K562 (cell line): Measurements from ENCODE around the gene MTPN. TPM values are rescaled to one million over a fixed set of nuclear protein-coding genes. Genes with fewer than 3 reads are reported as not detected.

Source experiments
- JUN ChIP-seq, 2 experiments: sonication (generic) in 1 of 2; formaldehyde crosslinking in 1 of 2; IDR thresholded peaks; 2 replicates each; pipeline versions ENCODE4 v1.6.1 to v1.8.0; 2012 to 2022; ENCODE audit warnings: borderline replicate concordance in 2 of 2, mild to moderate bottlenecking in 2 of 2, improper control_type of control experiment in 1 of 2, low read depth in 1 of 2, low read length in 1 of 2, missing genetic modification reagents in 1 of 2
- JUND ChIP-seq, 2 experiments: IDR thresholded peaks; 2 replicates in 1 of 2; 3 replicates in 1 of 2; pipeline ENCODE4 v1.6.1; 2011; ENCODE audit warnings: borderline replicate concordance in 2 of 2, low read depth in 2 of 2, low read length in 2 of 2, improper control_type of control experiment in 1 of 2, missing biosample characterization in 1 of 2, missing genetic modification characterization in 1 of 2, missing genetic modification reagents in 1 of 2
- ZBTB8A ChIP-seq: fragments of 450-650 bp; IDR thresholded peaks from 2 replicates; pipeline ENCODE4 v1.6.1; 2018; ENCODE audit warnings: mild to moderate bottlenecking, moderate library complexity; ENCODE audit not compliant: partially characterized antibody
- ZNF695 ChIP-seq: fragments of 450-650 bp; formaldehyde crosslinking; IDR thresholded peaks from 2 replicates; pipeline ENCODE4 v1.4.0; 2020; ENCODE audit warnings: mild to moderate bottlenecking, moderate library complexity
- polyA plus RNA-seq, 8 experiments: library from polyadenylated mRNA; depleted of rRNA in 4 of 8; stranded (reverse) in 5 of 8; unstranded in 3 of 8; fragments of >200 nt; fragmentation: Nextera tagmentation in 2 of 8; fragmentation: Illumina TruSeq in 1 of 8; extraction: Ambion mirVana in 2 of 8; extraction: Trizol in 1 of 8; gene quantifications; 2 replicates each; pipeline versions ENCODE4 v1.2.1 to v1.2.3, GENCODE V29; 2011 to 2014; ENCODE audit warnings: inconsistent platforms in 1 of 8, missing spikeins in 1 of 8
- total RNA-seq, 7 experiments: library from RNA; depleted of rRNA in 6 of 7; stranded (reverse); fragments of >200 nt in 6 of 7; fragmentation: Illumina TruSeq in 2 of 7; extraction: Trizol in 2 of 7; gene quantifications; 2 replicates each; pipeline versions ENCODE4 v1.2.1 to v1.2.3, GENCODE V29; 2011 to 2021; ENCODE audit warnings: low replicate concordance in 1 of 7
- TF ChIP-seq, protein P1 (sequence below), 2 experiments: IDR thresholded peaks in 1 of 2; conservative IDR thresholded peaks in 1 of 2; 2 replicates each; pipeline ENCODE4 v1.6.1; 2016; ENCODE audit warnings: low read depth in 2 of 2, mild to moderate bottlenecking in 1 of 2, missing compliant biosample characterization in 1 of 2, missing genetic modification characterization in 1 of 2, moderate library complexity in 1 of 2
- TF ChIP-seq, protein P2 (sequence below): fragments of 450-650 bp; IDR thresholded peaks from 2 replicates; pipeline ENCODE4 v1.6.1; 2016; ENCODE audit warnings: mild to moderate bottlenecking, moderate library complexity
- TF ChIP-seq, protein P3 (sequence below), 2 experiments: fragments of 250-450 bp in 1 of 2; fragments of 450-650 bp in 1 of 2; sonication (Bioruptor Pico) in 1 of 2; IDR thresholded peaks; 2 replicates each; pipeline versions ENCODE4 v1.6.1 to v1.8.0; 2016 to 2021; ENCODE audit warnings: mild to moderate bottlenecking in 2 of 2, moderate library complexity in 2 of 2, missing compliant biosample characterization in 1 of 2, missing genetic modification characterization in 1 of 2
- TF ChIP-seq, protein P4 (sequence below): sonication (generic); formaldehyde crosslinking; IDR thresholded peaks from 2 replicates; pipeline ENCODE4 v1.8.1; 2022; ENCODE audit warnings: missing genetic modification reagents

Gene MTPN
- total and polyA plus RNA-seq, 9 of the 15 experiments (the other 6 are each of a cell fraction or from before 2014, with no cell fraction given) = 68.5 to 261 (median 156) TPM

DNA sequence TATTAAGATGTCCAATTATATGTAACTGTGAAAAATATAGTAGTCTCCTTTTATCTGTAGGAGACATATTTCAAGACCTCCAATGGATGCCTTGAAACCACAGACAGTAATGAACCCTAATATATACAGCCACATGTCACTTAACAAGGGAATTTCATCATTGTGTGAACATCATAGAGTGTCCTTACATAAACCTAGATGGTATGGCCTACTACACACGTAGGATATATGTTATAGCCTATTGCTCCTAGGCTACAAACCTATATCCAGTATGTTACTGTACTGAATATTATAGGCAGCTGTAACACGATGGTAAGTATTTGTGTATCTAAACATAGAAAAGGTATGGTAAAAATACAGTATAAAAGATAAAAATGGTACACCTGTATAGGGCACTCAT is 32.4 kb downstream of the MTPN start (continued):
- TF ChIP-seq ZBTB8A (peak; percentile 23), JUN (IDR thresholded peaks at IDR 0.05; ENCODE audit: borderline replicate concordance, low read depth, low read length) (no peak), JUN (CRISPR knock-in tag; IDR thresholded peaks at IDR 0.05; ENCODE audit: borderline replicate concordance) (0 out of 2 replicates have a peak, but pooled peaks have one; percentile 24), JUND (IDR thresholded peaks at IDR 0.05; ENCODE audit: borderline replicate concordance, low read depth, low read length) (no peak), JUND (tag; IDR thresholded peaks at IDR 0.05; ENCODE audit: borderline replicate concordance, low read depth, low read length) (peak; percentile 35; the same call in 1 of the 3 replicates), ZNF695 (CRISPR knock-in tag) (no peak)
- TF ChIP-seq, protein P1, sequence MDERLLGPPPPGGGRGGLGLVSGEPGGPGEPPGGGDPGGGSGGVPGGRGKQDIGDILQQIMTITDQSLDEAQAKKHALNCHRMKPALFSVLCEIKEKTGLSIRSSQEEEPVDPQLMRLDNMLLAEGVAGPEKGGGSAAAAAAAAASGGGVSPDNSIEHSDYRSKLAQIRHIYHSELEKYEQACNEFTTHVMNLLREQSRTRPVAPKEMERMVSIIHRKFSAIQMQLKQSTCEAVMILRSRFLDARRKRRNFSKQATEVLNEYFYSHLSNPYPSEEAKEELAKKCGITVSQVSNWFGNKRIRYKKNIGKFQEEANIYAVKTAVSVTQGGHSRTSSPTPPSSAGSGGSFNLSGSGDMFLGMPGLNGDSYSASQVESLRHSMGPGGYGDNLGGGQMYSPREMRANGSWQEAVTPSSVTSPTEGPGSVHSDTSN (CRISPR knock-in tag; IDR thresholded peaks at IDR 0.05; ENCODE audit: low read depth) = no peak
- TF ChIP-seq, protein P1 (tag; conservative IDR thresholded peaks at IDR 0.05; ENCODE audit: low read depth) = peak; percentile 46; the same call in 1 of the 2 replicates
- TF ChIP-seq, protein P2, sequence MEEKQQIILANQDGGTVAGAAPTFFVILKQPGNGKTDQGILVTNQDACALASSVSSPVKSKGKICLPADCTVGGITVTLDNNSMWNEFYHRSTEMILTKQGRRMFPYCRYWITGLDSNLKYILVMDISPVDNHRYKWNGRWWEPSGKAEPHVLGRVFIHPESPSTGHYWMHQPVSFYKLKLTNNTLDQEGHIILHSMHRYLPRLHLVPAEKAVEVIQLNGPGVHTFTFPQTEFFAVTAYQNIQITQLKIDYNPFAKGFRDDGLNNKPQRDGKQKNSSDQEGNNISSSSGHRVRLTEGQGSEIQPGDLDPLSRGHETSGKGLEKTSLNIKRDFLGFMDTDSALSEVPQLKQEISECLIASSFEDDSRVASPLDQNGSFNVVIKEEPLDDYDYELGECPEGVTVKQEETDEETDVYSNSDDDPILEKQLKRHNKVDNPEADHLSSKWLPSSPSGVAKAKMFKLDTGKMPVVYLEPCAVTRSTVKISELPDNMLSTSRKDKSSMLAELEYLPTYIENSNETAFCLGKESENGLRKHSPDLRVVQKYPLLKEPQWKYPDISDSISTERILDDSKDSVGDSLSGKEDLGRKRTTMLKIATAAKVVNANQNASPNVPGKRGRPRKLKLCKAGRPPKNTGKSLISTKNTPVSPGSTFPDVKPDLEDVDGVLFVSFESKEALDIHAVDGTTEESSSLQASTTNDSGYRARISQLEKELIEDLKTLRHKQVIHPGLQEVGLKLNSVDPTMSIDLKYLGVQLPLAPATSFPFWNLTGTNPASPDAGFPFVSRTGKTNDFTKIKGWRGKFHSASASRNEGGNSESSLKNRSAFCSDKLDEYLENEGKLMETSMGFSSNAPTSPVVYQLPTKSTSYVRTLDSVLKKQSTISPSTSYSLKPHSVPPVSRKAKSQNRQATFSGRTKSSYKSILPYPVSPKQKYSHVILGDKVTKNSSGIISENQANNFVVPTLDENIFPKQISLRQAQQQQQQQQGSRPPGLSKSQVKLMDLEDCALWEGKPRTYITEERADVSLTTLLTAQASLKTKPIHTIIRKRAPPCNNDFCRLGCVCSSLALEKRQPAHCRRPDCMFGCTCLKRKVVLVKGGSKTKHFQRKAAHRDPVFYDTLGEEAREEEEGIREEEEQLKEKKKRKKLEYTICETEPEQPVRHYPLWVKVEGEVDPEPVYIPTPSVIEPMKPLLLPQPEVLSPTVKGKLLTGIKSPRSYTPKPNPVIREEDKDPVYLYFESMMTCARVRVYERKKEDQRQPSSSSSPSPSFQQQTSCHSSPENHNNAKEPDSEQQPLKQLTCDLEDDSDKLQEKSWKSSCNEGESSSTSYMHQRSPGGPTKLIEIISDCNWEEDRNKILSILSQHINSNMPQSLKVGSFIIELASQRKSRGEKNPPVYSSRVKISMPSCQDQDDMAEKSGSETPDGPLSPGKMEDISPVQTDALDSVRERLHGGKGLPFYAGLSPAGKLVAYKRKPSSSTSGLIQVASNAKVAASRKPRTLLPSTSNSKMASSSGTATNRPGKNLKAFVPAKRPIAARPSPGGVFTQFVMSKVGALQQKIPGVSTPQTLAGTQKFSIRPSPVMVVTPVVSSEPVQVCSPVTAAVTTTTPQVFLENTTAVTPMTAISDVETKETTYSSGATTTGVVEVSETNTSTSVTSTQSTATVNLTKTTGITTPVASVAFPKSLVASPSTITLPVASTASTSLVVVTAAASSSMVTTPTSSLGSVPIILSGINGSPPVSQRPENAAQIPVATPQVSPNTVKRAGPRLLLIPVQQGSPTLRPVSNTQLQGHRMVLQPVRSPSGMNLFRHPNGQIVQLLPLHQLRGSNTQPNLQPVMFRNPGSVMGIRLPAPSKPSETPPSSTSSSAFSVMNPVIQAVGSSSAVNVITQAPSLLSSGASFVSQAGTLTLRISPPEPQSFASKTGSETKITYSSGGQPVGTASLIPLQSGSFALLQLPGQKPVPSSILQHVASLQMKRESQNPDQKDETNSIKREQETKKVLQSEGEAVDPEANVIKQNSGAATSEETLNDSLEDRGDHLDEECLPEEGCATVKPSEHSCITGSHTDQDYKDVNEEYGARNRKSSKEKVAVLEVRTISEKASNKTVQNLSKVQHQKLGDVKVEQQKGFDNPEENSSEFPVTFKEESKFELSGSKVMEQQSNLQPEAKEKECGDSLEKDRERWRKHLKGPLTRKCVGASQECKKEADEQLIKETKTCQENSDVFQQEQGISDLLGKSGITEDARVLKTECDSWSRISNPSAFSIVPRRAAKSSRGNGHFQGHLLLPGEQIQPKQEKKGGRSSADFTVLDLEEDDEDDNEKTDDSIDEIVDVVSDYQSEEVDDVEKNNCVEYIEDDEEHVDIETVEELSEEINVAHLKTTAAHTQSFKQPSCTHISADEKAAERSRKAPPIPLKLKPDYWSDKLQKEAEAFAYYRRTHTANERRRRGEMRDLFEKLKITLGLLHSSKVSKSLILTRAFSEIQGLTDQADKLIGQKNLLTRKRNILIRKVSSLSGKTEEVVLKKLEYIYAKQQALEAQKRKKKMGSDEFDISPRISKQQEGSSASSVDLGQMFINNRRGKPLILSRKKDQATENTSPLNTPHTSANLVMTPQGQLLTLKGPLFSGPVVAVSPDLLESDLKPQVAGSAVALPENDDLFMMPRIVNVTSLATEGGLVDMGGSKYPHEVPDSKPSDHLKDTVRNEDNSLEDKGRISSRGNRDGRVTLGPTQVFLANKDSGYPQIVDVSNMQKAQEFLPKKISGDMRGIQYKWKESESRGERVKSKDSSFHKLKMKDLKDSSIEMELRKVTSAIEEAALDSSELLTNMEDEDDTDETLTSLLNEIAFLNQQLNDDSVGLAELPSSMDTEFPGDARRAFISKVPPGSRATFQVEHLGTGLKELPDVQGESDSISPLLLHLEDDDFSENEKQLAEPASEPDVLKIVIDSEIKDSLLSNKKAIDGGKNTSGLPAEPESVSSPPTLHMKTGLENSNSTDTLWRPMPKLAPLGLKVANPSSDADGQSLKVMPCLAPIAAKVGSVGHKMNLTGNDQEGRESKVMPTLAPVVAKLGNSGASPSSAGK = peak; percentile 10; the same call in 1 of the 2 replicates
- TF ChIP-seq, protein P3, sequence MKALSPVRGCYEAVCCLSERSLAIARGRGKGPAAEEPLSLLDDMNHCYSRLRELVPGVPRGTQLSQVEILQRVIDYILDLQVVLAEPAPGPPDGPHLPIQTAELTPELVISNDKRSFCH (CRISPR knock-in tag; IDR thresholded peaks at IDR 0.05) = no peak
- TF ChIP-seq, protein P3 (tag; IDR thresholded peaks at IDR 0.05) = peak; percentile 80
- TF ChIP-seq, protein P4, sequence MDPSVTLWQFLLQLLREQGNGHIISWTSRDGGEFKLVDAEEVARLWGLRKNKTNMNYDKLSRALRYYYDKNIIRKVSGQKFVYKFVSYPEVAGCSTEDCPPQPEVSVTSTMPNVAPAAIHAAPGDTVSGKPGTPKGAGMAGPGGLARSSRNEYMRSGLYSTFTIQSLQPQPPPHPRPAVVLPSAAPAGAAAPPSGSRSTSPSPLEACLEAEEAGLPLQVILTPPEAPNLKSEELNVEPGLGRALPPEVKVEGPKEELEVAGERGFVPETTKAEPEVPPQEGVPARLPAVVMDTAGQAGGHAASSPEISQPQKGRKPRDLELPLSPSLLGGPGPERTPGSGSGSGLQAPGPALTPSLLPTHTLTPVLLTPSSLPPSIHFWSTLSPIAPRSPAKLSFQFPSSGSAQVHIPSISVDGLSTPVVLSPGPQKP (CRISPR knock-in tag) = no peak
